ENCODE measurements around the gene DLL1. TPM values are rescaled to one million over a fixed set of nuclear protein-coding genes. Genes with fewer than 3 reads are reported as not detected.
"Not testable (repeated sequence)": the region's sequence is repeated elsewhere in the genome, so short reads cannot be mapped to it uniquely, and the experiment has no call there.

DLL1 gene
- polyA plus RNA-seq, 3 donors, result 8.2 to 15.1 (median 10.7) TPM

GRCh38 chr6:170273191-170273590 lies 17.7 kb downstream of the DLL1 start:
- no peak for DNase-seq (ENCODE audit: extremely low read depth in 1 of 11, low read depth in 9 of 11, low spot score in 4 of 11)

- DNase-seq (ENCODE audit: extremely low read depth in 1 of 11, low read depth in 9 of 11, low spot score in 4 of 11), result no peak
These were observed 18.4 kb downstream of the DLL1 start for GRCh38 chr6:170272341-170273065.

- no peak for DNase-seq (ENCODE audit: extremely low read depth in 1 of 11, low read depth in 9 of 11, low spot score in 4 of 11)
These were observed 19.0 kb downstream of the DLL1 start for GRCh38 chr6:170271771-170272314.

GRCh38 chr6:170270984-170271593 lies 19.8 kb downstream of the DLL1 start:
- no peak for DNase-seq (ENCODE audit: extremely low read depth in 1 of 11, low read depth in 9 of 11, low spot score in 4 of 11)

GRCh38 chr6:170269846-170270541 lies 20.9 kb downstream of the DLL1 start:
- DNase-seq (ENCODE audit: extremely low read depth in 1 of 11, low read depth in 9 of 11, low spot score in 4 of 11), result no peak

GRCh38 chr6:170269151-170269845 lies 21.6 kb downstream of the DLL1 start:
- DNase-seq (ENCODE audit: extremely low read depth in 1 of 11, low read depth in 9 of 11, low spot score in 4 of 11), result no peak

GRCh38 chr6:170268216-170269129 lies 22.4 kb downstream of the DLL1 start:
- no peak for DNase-seq (ENCODE audit: extremely low read depth in 1 of 11, low read depth in 9 of 11, low spot score in 4 of 11)

GRCh38 chr6:170267688-170268087 lies 23.2 kb downstream of the DLL1 start:
- no peak for DNase-seq (ENCODE audit: extremely low read depth in 1 of 11, low read depth in 9 of 11, low spot score in 4 of 11)

GRCh38 chr6:170266061-170266825 lies 24.6 kb downstream of the DLL1 start:
- no peak for DNase-seq (ENCODE audit: extremely low read depth in 1 of 11, low read depth in 9 of 11, low spot score in 4 of 11)

GRCh38 chr6:170265655-170266054 lies 25.2 kb downstream of the DLL1 start:
- no peak for DNase-seq (ENCODE audit: extremely low read depth in 1 of 11, low read depth in 9 of 11, low spot score in 4 of 11)

GRCh38 chr6:170264644-170265043 lies 26.2 kb downstream of the DLL1 start:
- DNase-seq (ENCODE audit: extremely low read depth in 1 of 11, low read depth in 9 of 11, low spot score in 4 of 11), result not testable (repeated sequence)

- DNase-seq (ENCODE audit: extremely low read depth in 1 of 11, low read depth in 9 of 11, low spot score in 4 of 11), result no peak
These were observed 26.8 kb downstream of the DLL1 start for GRCh38 chr6:170264086-170264485.

GRCh38 chr6:170263410-170263809 lies 27.5 kb downstream of the DLL1 start:
- no peak for DNase-seq (ENCODE audit: extremely low read depth in 1 of 11, low read depth in 9 of 11, low spot score in 4 of 11)

- DNase-seq (ENCODE audit: extremely low read depth in 1 of 11, low read depth in 9 of 11, low spot score in 4 of 11), result no peak
These were observed 28.3 kb downstream of the DLL1 start for GRCh38 chr6:170262489-170263088.

- no peak for DNase-seq (ENCODE audit: extremely low read depth in 1 of 11, low read depth in 9 of 11, low spot score in 4 of 11)
These were observed 29.0 kb downstream of the DLL1 start for GRCh38 chr6:170261643-170262488.

GRCh38 chr6:170260686-170261085 lies 30.2 kb downstream of the DLL1 start:
- no peak for DNase-seq (ENCODE audit: extremely low read depth in 1 of 11, low read depth in 9 of 11, low spot score in 4 of 11)

Measured in renal cortex interstitium (tissue), 11 donors.